HCT116 (cell line): Measurements from ENCODE around the gene OPALIN. TPM values are rescaled to one million over a fixed set of nuclear protein-coding genes. Genes with fewer than 3 reads are reported as not detected.

ENCODE experiments used
- ATAC-seq: fragments of 200-7000 bp; cut with Tn5 transposase; 2 replicates; pipeline ENCODE4 v1.9.1; 2020; ENCODE audit warnings: mild to moderate bottlenecking, moderate library complexity
- BruUV-seq: library from RNA; stranded (reverse); fragments of 400-500 nt; replicated peaks from 2 replicates; lab custom pipeline; 2021; lab: Mats Ljungman, UMichigan
- CTCF ChIA-PET: fragments of 300-600 bp; sonication (Branson Sonifier 250); formaldehyde crosslinking; loops from one replicate; lab custom pipeline; 2021; ENCODE audit warnings: antibody characterized with exemption; lab: Charles Lee
- POLR2A ChIA-PET: fragments of 300-600, 350-600 bp; sonication (Branson Sonifier 250); formaldehyde crosslinking; loops from one replicate; lab custom pipeline; 2021; ENCODE audit warnings: antibody characterized with exemption; lab: Charles Lee
- RAD21 ChIA-PET, 2 experiments: fragments of 300-600 bp; sonication (Branson Sonifier 250); formaldehyde crosslinking; loops; one replicate each; lab custom pipeline; 2023; ENCODE audit warnings: low total read pairs in 2 of 2; ENCODE audit not compliant: uncharacterized antibody in 2 of 2, unreplicated experiment in 2 of 2, low non-redundant PET in 1 of 2; lab: Charles Lee
- DNase-seq: peaks from one replicate; pipeline ENCODE4 v3.0.0-alpha.2; 2010; ENCODE audit warnings: low read depth, low spot score
- H2AFZ ChIP-seq: fragments of 200-600 bp; shearing (Covaris generic), sonication (generic); 2 replicates; pipeline ENCODE4 v1.6.1; 2017; ENCODE audit warnings: low read depth, mixed run types, mixed read lengths, antibody characterized with exemption, low read length; ENCODE audit not compliant: poor library complexity, severe bottlenecking
- H3K27ac ChIP-seq: 2 replicates; pipeline ENCODE4 v1.5.1; 2012; ENCODE audit warnings: low read depth, low read length
- H3K27me3 ChIP-seq: fragments of 200-600 bp; sonication (generic); 2 replicates; pipeline ENCODE4 v1.6.1; 2016; ENCODE audit warnings: mixed run types, low read length, mixed read lengths; ENCODE audit not compliant: insufficient read depth
- H3K36me3 ChIP-seq, 2 experiments: fragments of 200-500 bp in 1 of 2; fragments of 200-600 bp in 1 of 2; sonication (Bioruptor generic) in 1 of 2; sonication (generic) in 1 of 2; 2 replicates each; pipeline versions ENCODE4 v1.5.1 to v1.6.1; 2014 to 2016; ENCODE audit warnings: low read length in 2 of 2, inconsistent platforms in 1 of 2, mixed read lengths in 1 of 2, mixed run types in 1 of 2; ENCODE audit not compliant: insufficient read depth in 2 of 2, control insufficient read depth in 1 of 2
- H3K4me1 ChIP-seq, 2 experiments: fragments of 200-600 bp in 1 of 2; sonication (generic) in 1 of 2; 2 replicates each; pipeline versions ENCODE4 v1.5.1 to v1.6.1; 2012 to 2017; ENCODE audit warnings: low read length in 2 of 2, inconsistent platforms in 1 of 2, mild to moderate bottlenecking in 1 of 2, mixed read lengths in 1 of 2, mixed run types in 1 of 2, moderate library complexity in 1 of 2; ENCODE audit not compliant: insufficient read depth in 2 of 2, control insufficient read depth in 1 of 2
- H3K4me2 ChIP-seq: fragments of 200-600 bp; sonication (generic); 2 replicates; pipeline ENCODE4 v1.6.1; 2017; ENCODE audit warnings: mixed run types, low read length, mixed read lengths
- H3K4me3 ChIP-seq, 2 experiments: fragments of 200-600 bp in 1 of 2; sonication (generic) in 1 of 2; replicated peaks in 1 of 2; 2 replicates each; pipeline ENCODE4 v1.5.1; 2011 to 2016; ENCODE audit warnings: low read length in 2 of 2, control low read depth in 1 of 2, low read depth in 1 of 2, mild to moderate bottlenecking in 1 of 2, mixed read lengths in 1 of 2, mixed run types in 1 of 2
- H3K79me2 ChIP-seq: fragments of 200-600 bp; sonication (generic); 2 replicates; pipeline ENCODE4 v1.6.1; 2017; ENCODE audit warnings: mild to moderate bottlenecking, mixed run types, low read length, moderate library complexity, mixed read lengths; ENCODE audit not compliant: insufficient read depth
- H3K9ac ChIP-seq: fragments of 200-600 bp; sonication (generic); 2 replicates; pipeline ENCODE4 v1.6.1; 2016; ENCODE audit warnings: low read length, mixed read lengths
- H3K9me2 ChIP-seq: fragments of 200-600 bp; sonication (generic), shearing (Covaris generic); 2 replicates; pipeline ENCODE4 v1.6.1; 2017; ENCODE audit warnings: mixed run types, mild to moderate bottlenecking, moderate library complexity; ENCODE audit not compliant: insufficient read depth
- H3K9me3 ChIP-seq, 2 experiments: fragments of 200-500 bp in 1 of 2; fragments of 200-600 bp in 1 of 2; sonication (Bioruptor generic) in 1 of 2; sonication (generic) in 1 of 2; 2 replicates each; pipeline ENCODE4 v1.6.1; 2014 to 2017; ENCODE audit warnings: low read length in 2 of 2, mixed read lengths in 2 of 2, inconsistent platforms in 1 of 2, low read depth in 1 of 2, mild to moderate bottlenecking in 1 of 2, mixed run types in 1 of 2, moderate library complexity in 1 of 2; ENCODE audit not compliant: control insufficient read depth in 1 of 2, insufficient read depth in 1 of 2
- H4K20me1 ChIP-seq: fragments of 200-600 bp; sonication (generic), shearing (Covaris generic); 2 replicates; pipeline ENCODE4 v1.6.1; 2017; ENCODE audit warnings: mixed run types, mild to moderate bottlenecking, moderate library complexity; ENCODE audit not compliant: insufficient read depth
- CTCF ChIP-seq, 3 experiments: fragments of 200-600 bp in 1 of 3; sonication (generic) in 1 of 3; IDR thresholded peaks in 2 of 3; conservative IDR thresholded peaks in 1 of 3; 2 replicates each; pipeline ENCODE4 v1.5.1; 2012 to 2017; ENCODE audit warnings: low read depth in 2 of 3, low read length in 2 of 3, antibody characterized with exemption in 1 of 3, borderline replicate concordance in 1 of 3, control low read depth in 1 of 3, mild to moderate bottlenecking in 1 of 3, mixed read lengths in 1 of 3, mixed run types in 1 of 3, moderate library complexity in 1 of 3; ENCODE audit not compliant: insufficient read depth in 1 of 3
- ELF1 ChIP-seq: IDR thresholded peaks from 2 replicates; pipeline ENCODE4 v1.6.1; 2012; ENCODE audit warnings: low read depth, borderline replicate concordance
- EZH2 ChIP-seq: fragments of 200-600 bp; sonication (generic); IDR thresholded peaks from 2 replicates; pipeline ENCODE4 v1.6.1; 2017; ENCODE audit warnings: antibody characterized with exemption, mixed run types
- JUND ChIP-seq: IDR thresholded peaks from 2 replicates; pipeline ENCODE4 v1.6.1; 2012
- MAX ChIP-seq: IDR thresholded peaks from 2 replicates; pipeline ENCODE4 v1.6.1; 2012
- POLR2A ChIP-seq: IDR thresholded peaks from 2 replicates; pipeline ENCODE4 v1.7.0; 2011; ENCODE audit warnings: borderline replicate concordance; ENCODE audit not compliant: insufficient read depth, insufficient read length; ENCODE audit errors: extremely low read depth
- POLR2AphosphoS5 ChIP-seq: IDR thresholded peaks from 2 replicates; pipeline ENCODE4 v1.6.1; 2011; ENCODE audit warnings: mild to moderate bottlenecking, low read depth, low read length, moderate library complexity
- RAD21 ChIP-seq: IDR thresholded peaks from 2 replicates; pipeline ENCODE4 v1.6.1; 2012; ENCODE audit warnings: low read depth, mild to moderate bottlenecking
- SIN3A ChIP-seq: IDR thresholded peaks from 2 replicates; pipeline ENCODE4 v1.6.1; 2012; ENCODE audit warnings: low read depth
- SP1 ChIP-seq: IDR thresholded peaks from 2 replicates; pipeline ENCODE4 v1.6.1; 2012; ENCODE audit warnings: low read depth
- TCF7L2 ChIP-seq: IDR thresholded peaks from 2 replicates; pipeline ENCODE4 v1.7.0; 2011; ENCODE audit warnings: borderline replicate concordance, inconsistent platforms; ENCODE audit not compliant: insufficient read depth, insufficient read length; ENCODE audit errors: extremely low read depth
- YY1 ChIP-seq: IDR thresholded peaks from 2 replicates; pipeline ENCODE4 v1.6.1; 2011; ENCODE audit warnings: low read length, low read depth, moderate library complexity, mild to moderate bottlenecking; ENCODE audit not compliant: insufficient replicate concordance; ENCODE audit errors: extremely low read depth
- intact Hi-C: fragments of 100-400 bp; cut with micrococcal nuclease; formaldehyde crosslinking; loops from 2 replicates; pipeline ENCODE4 v1.10.0; 2022
- total RNA-seq: library from RNA; stranded (reverse); gene quantifications from one replicate; pipeline ENCODE4 v1.2.1, GENCODE V29; 2021; ENCODE audit not compliant: unreplicated experiment

Gene OPALIN
- total RNA-seq, 1 experiment from 2014 or later, result not detected

GRCh38 chr10:96333101-96333500, 25.7 kb downstream of the OPALIN start:
- no peaks in the 10 kb centered on the region for H3K79me2 ChIP-seq
- BruUV-seq, result no TSS peak
- H3K4me2 ChIP-seq, result no peak overlapping the region
- intact Hi-C loops, result no loop called here
- no peak for ATAC-seq
- TF ChIP-seq SP1, result no peak
- TF ChIP-seq POLR2AphosphoS5, result no peak
- no peak for TF ChIP-seq EZH2
- TF ChIP-seq RAD21, result no peak
- no peak for TF ChIP-seq TCF7L2
- TF ChIP-seq YY1, result no peak
- no peak for TF ChIP-seq CTCF (IDR thresholded peaks at IDR 0.05 in 2 of 3, conservative IDR thresholded peaks at IDR 0.05 in 1 of 3; ENCODE audit: borderline replicate concordance in 1 of 3, insufficient read depth in 1 of 3, low read depth in 2 of 3, low read length in 2 of 3)
- TF ChIP-seq ELF1, result no peak
- TF ChIP-seq SIN3A, result no peak
- no peak for TF ChIP-seq POLR2A
- no peak for TF ChIP-seq MAX
- TF ChIP-seq JUND, result no peak
- no peaks in the 10 kb centered on the region for H3K36me3 ChIP-seq
- no peak for DNase-seq
- ChIA-PET RAD21 (no interaction called here), POLR2A (no interaction called here), CTCF (no interaction called here)
- H3K4me3 ChIP-seq, result no peak overlapping the region
- H4K20me1 ChIP-seq, result no peaks in the 10 kb centered on the region
- no peak overlapping the region for H3K9ac ChIP-seq
- peaks cover 7% of the 10 kb centered on the region; the same call in 1 of the 2 replicates for H3K27me3 ChIP-seq
- H2AFZ ChIP-seq, result no peak overlapping the region
- H3K27ac ChIP-seq, result no peak overlapping the region
- H3K9me2 ChIP-seq, result no peaks in the 10 kb centered on the region
- H3K4me1 ChIP-seq, result no peaks in the 10 kb centered on the region
- no peaks in the 10 kb centered on the region for H3K9me3 ChIP-seq
